Activated CD8-positive, alpha-beta memory T cell treated with anti-CD3 and anti-CD28 coated beads, Interleukin-2, amount 10 ng/mL, durations not matched to agents 7 days and 5 days (primary cell): ENCODE measurements around the gene MAST2. TPM values are rescaled to one million over a fixed set of nuclear protein-coding genes. Genes with fewer than 3 reads are reported as not detected.

Experiments
- ATAC-seq: fragments of 150-1000 bp; cut with Tn5 transposase; one replicate; pipeline ENCODE4 v1.10.0; 2021; ENCODE audit warnings: moderate library complexity
- CTCF ChIA-PET: fragments of 350-600 bp; sonication (Branson Sonifier 250); formaldehyde crosslinking; loops from one replicate; lab custom pipeline; 2021; ENCODE audit warnings: antibody characterized with exemption; lab: Charles Lee
- DNase-seq: peaks from one replicate; pipeline ENCODE4 v3.0.0-alpha.2; 2020
- H3K27ac Mint-ChIP-seq: one replicate; pipeline ENCODE4 v1.8.0; 2021; ENCODE audit warnings: mild to moderate bottlenecking, mixed read lengths
- H3K27me3 Mint-ChIP-seq: one replicate; pipeline ENCODE4 v1.8.0; 2021; ENCODE audit warnings: mixed read lengths
- H3K36me3 Mint-ChIP-seq: one replicate; pipeline ENCODE4 v1.8.0; 2021; ENCODE audit warnings: mild to moderate bottlenecking, mixed read lengths
- H3K4me1 Mint-ChIP-seq: one replicate; pipeline ENCODE4 v1.8.0; 2021; ENCODE audit warnings: mixed read lengths
- H3K4me3 Mint-ChIP-seq: one replicate; pipeline ENCODE4 v1.8.0; 2021; ENCODE audit warnings: mild to moderate bottlenecking, moderate library complexity, mixed read lengths
- H3K9me3 Mint-ChIP-seq: one replicate; pipeline ENCODE4 v1.8.0; 2022; ENCODE audit warnings: low read depth, mixed read lengths
- total RNA-seq, 2 experiments: library from RNA; stranded (reverse); gene quantifications; one replicate each; pipeline ENCODE4 v1.2.3, GENCODE V29; 2021

MAST2 gene
- total RNA-seq, 2 experiments from 2014 or later, result 29.5 to 35.6 TPM

DNA sequence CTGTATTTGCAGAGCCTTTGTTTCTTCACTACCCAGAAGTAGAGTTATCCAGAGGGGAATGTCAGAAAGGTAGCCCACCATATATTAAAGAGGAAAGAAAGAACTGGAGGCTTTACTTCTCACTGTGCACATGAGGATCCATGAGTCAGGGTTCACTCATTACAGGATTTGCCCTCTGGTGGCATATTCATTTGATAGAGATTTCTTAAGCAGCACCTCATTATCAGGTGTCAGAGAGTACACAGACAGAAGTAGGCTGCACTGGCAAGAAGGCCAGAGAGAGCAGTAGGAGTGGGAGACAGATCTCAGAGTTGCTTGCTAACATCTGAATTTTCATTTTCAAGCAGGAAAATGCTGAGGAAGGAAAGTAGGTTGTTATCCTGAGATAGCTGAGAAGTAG lies 205.2 kb downstream of the MAST2 start:
- H3K9me3 Mint-ChIP-seq, result no peaks in the 10 kb centered on the region
- CTCF ChIA-PET, result no interaction called here

DNA sequence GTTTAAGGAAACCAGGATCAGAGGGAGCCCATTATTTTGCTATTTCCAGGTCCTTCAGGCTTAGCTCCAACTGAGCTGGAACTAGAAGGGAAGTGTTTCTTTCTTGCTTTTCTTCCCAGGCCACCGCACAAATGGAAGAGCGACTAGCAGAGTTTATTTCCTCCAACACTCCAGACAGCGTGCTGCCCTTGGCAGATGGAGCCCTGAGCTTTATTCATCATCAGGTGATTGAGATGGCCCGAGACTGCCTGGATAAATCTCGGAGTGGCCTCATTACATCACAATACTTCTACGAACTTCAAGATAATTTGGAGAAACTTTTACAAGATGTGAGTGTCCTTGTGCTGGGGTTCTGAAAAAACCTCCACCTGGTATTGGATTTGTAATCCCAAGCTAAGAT lies 207.2 kb downstream of the MAST2 start:
- Mint-ChIP-seq H3K9me3 (no peaks in the 10 kb centered on the region), H3K36me3 (peaks cover 26% of the 10 kb centered on the region), H3K27ac (no peak overlapping the region), H3K4me3 (no peak overlapping the region), H3K4me1 (no peaks in the 10 kb centered on the region), H3K27me3 (no peaks in the 10 kb centered on the region)
- DNase-seq, result no peak
- CTCF ChIA-PET, result no interaction called here
- ATAC-seq, result no peak

More for the DNA sequence above, 205.2 kb downstream of the MAST2 start:
- H3K27me3 Mint-ChIP-seq, result no peaks in the 10 kb centered on the region
- H3K27ac Mint-ChIP-seq, result no peak overlapping the region
- DNase-seq (no peak), ATAC-seq (no peak)
- no peaks in the 10 kb centered on the region for H3K4me1 Mint-ChIP-seq
- peaks cover 23% of the 10 kb centered on the region for H3K36me3 Mint-ChIP-seq
- H3K4me3 Mint-ChIP-seq, result no peak overlapping the region

DNA sequence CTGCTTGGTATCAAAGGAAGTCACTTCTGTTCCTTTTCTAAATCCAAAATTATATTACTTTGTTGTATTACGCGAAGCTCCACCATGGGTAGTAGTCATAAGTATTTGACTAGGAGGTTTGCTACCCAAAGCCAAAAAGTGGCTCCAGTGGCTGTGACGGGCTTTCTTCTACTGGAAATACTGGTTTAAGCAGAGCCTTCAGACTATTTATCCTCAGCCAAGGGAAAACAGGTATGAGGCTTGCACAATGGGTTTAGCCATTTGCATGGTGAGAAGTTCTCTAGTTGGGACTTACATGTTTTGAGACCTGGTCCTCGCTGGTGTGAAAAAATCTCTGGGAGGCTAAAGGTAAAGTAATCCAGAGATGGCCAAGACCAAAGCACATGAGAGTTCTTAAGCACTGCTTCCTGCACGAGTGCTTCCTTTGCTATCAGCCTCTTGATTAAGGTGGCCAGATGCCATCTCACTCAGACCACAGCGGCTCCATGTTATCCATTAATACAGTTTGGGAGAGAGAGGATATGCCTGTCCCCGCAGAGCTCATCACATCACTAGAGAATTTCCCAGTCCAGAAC lies 207.8 kb downstream of the MAST2 start:
- no peak for ATAC-seq
- H3K4me3 Mint-ChIP-seq, result no peak overlapping the region
- no peaks in the 10 kb centered on the region for H3K9me3 Mint-ChIP-seq
- H3K27ac Mint-ChIP-seq, result no peak overlapping the region
- CTCF ChIA-PET, result no interaction called here
- no peaks in the 10 kb centered on the region for H3K4me1 Mint-ChIP-seq
- H3K27me3 Mint-ChIP-seq, result no peaks in the 10 kb centered on the region
- peaks cover 26% of the 10 kb centered on the region for H3K36me3 Mint-ChIP-seq
- DNase-seq, result no peak

DNA sequence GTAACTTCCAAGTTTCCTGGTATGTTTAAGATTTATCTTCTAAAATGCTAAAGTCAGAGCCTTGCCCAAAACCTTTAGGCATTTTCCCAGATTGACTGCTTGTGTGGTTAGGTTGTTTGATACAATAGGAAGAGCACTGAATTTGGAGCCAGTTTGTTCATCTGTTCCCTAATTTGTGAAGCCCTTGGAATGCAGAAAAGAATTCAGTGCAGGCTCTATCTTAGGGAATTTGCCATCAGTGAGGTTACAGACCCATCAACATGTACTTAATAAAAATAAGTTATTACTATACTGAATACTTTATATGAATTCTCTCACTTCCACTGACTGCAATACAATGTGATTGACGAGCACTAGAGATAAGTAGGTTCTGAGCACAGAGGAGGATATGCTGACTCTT lies 208.8 kb downstream of the MAST2 start:
- ATAC-seq (no peak), DNase-seq (no peak)
- no peak overlapping the region for H3K27ac Mint-ChIP-seq
- peaks cover 22% of the 10 kb centered on the region for H3K36me3 Mint-ChIP-seq
- H3K4me3 Mint-ChIP-seq, result no peak overlapping the region
- H3K9me3 Mint-ChIP-seq, result no peaks in the 10 kb centered on the region
- CTCF ChIA-PET, result interaction anchor here (0.9 kb wide), 1 partner anchor 211 kb away, joined by 3 read pairs; no protein-coding TSS in a partner anchor
- no peaks in the 10 kb centered on the region for H3K27me3 Mint-ChIP-seq
- no peaks in the 10 kb centered on the region for H3K4me1 Mint-ChIP-seq

DNA sequence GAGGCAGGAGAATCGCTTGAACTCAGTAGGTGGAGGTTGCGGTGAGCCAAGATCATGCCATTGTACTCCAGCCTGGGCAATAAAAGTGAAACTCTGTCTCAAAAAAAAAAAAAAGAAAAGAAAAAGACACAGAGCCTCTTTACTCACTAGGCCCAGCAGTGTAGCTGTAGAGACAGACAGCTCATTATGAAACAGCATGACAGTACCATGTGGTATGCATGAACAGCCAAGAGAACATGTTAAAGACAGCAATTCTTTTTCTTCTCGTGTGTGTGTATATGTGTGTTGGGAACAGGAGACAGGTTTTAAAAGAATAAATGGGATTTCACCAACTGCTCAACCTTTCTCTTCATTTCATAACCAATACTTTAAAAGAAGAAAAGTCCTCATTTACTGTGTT lies 210.2 kb downstream of the MAST2 start:
- H3K4me1 Mint-ChIP-seq, result no peaks in the 10 kb centered on the region
- ATAC-seq (no peak), DNase-seq (no peak)
- H3K27ac Mint-ChIP-seq, result no peak overlapping the region
- no peaks in the 10 kb centered on the region for H3K9me3 Mint-ChIP-seq
- H3K27me3 Mint-ChIP-seq, result no peaks in the 10 kb centered on the region
- peaks cover 17% of the 10 kb centered on the region for H3K36me3 Mint-ChIP-seq
- CTCF ChIA-PET, result no interaction called here
- no peak overlapping the region for H3K4me3 Mint-ChIP-seq

DNA sequence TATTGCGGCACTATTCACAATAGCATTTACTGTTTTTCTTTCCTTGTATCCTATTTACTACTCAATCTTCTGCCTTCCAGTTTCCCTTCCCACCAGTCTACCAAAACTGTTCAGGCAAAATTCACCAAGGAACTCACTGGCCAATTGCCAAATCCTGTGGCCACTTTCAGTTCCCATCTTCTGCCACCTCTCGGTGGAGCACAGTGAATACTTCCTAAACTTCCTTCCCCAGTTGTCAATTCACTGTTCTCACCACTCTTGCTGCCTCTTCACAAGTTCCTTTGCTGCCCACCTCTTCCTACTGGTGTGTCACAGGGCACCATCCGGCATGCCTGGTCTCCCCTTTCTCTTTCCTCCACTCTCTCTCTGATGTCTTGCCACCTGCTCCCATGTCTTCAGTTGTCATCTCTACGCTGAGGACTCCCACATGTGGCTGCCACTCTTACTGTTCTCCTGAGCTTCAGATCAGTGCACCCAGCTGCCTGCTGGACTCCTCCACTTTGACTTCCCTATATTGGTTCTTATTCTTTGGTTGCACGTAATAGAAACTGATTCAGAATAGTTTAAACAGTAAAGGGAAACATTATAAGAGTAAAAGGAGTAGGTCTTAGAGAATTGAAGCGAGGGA lies 214.6 kb downstream of the MAST2 start:
- Mint-ChIP-seq H3K4me1 (no peaks in the 10 kb centered on the region), H3K4me3 (no peak overlapping the region), H3K27ac (no peak overlapping the region), H3K36me3 (peaks cover 7% of the 10 kb centered on the region), H3K9me3 (no peaks in the 10 kb centered on the region), H3K27me3 (no peaks in the 10 kb centered on the region)
- no peak for ATAC-seq
- no peak for DNase-seq
- CTCF ChIA-PET, result no interaction called here

DNA sequence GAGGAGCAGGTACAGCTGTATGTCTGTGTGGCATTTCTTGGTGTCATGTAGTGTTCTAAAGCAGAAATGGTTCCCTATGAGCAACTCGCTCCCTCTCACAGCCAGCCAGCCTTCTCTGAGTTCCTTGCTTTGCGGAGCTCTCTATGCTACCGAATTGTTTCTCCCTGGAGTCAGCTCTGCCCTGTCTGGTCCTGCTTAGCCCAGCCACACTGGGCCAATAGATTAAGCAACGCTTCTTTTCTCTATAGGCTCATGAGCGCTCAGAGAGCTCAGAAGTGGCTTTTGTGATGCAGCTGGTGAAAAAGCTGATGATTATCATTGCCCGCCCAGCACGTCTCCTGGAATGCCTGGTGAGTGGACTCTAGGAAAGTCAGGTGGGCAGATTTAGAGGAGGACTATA lies 215.9 kb downstream of the MAST2 start:
- no peak for ATAC-seq
- Mint-ChIP-seq H3K27ac (no peak overlapping the region), H3K4me1 (no peaks in the 10 kb centered on the region), H3K9me3 (no peaks in the 10 kb centered on the region), H3K36me3 (peaks cover 10% of the 10 kb centered on the region), H3K4me3 (no peak overlapping the region), H3K27me3 (no peaks in the 10 kb centered on the region)
- CTCF ChIA-PET, result no interaction called here
- no peak for DNase-seq

DNA sequence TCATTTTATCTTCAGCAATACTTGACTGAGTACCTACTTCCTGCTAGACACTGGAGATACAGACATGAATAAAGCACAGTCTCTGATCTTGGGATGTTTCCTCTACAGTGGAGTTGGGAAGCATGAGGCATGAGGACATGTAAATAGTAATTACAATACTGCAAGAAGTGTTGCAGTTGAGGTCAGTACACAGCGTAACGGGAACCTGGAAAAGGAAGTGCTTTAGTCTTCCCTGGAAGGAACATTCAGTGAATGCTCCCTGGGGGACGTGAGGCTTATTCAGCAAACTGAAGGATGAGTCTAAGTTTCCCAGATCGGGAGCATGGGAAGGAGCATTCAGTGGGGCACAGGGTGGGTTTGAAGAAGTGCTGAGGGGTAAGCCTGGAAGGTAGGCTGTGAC lies 216.6 kb downstream of the MAST2 start:
- no peak overlapping the region for H3K4me3 Mint-ChIP-seq
- peaks cover 11% of the 10 kb centered on the region for H3K36me3 Mint-ChIP-seq
- H3K4me1 Mint-ChIP-seq, result no peaks in the 10 kb centered on the region
- DNase-seq (no peak), ATAC-seq (no peak)
- CTCF ChIA-PET, result no interaction called here
- no peaks in the 10 kb centered on the region for H3K9me3 Mint-ChIP-seq
- no peak overlapping the region for H3K27ac Mint-ChIP-seq
- H3K27me3 Mint-ChIP-seq, result no peaks in the 10 kb centered on the region

DNA sequence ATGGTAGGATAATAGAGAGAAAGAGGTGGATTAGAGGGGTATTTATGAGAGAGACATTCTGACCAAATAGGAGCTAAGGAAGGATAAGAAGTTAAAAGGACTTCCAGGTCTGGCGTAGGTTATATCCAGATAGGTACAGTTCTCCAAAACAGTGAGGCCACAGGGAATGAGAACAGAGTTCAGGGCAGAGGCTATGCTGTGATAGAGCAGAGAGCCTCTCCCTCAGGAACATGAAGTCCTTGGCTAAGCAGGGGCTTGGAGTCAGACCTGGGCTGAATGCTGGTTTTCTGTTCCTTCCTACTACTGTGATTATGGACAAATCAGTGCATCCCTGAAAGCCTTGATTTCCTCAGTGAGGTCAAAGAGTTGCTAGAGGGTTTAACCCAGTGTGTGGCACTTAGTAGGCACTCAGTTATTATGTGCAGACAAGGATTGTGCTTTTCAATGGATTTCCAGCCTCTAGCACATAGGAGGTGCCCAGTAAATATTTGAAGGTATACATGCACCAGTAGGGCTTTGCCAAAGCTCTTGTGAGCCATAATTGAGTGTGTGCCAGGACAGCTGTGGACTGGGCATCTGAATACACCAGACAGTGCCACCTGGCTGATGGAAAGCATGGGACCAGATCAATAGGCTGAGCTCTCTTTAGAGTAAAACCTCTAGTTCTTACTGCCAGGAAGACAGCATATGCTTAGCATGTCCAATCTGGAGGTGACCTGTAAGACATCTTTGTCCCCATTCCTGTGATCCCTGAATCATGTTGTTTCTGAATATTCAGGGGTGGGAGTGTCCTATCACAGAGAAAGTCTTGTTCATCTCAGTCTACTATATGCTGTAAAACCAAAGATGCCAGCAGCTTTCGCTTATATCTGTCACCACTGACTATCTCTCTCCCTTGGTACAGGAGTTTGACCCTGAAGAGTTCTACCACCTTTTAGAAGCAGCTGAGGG lies 217.9 kb downstream of the MAST2 start:
- Mint-ChIP-seq H3K27me3 (no peaks in the 10 kb centered on the region), H3K27ac (no peak overlapping the region), H3K4me3 (no peak overlapping the region), H3K36me3 (peaks cover 10% of the 10 kb centered on the region), H3K4me1 (no peaks in the 10 kb centered on the region), H3K9me3 (no peaks in the 10 kb centered on the region)
- ATAC-seq (no peak), DNase-seq (no peak)
- CTCF ChIA-PET, result no interaction called here

DNA sequence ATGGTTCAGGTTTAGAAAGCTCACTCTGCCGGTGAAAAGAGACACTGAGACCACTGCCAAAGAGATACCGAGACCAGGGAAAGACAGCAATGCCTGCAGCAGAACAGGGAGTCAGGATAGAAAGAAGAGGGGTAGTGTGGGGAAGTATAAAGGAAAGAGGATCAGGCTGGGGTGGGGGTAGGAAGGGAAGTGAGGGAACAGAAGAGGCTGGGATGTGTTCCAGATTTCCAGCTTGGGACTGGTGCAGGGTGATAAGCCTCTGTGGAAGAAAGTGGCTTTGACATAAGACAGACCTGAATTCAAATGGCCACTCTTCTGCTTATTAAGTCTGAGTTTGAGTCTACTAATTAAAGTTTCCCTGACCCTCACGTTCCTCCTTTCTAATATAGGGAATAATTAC lies 223.1 kb downstream of the MAST2 start:
- Mint-ChIP-seq H3K36me3 (peaks cover 10% of the 10 kb centered on the region), H3K27me3 (no peaks in the 10 kb centered on the region), H3K27ac (no peak overlapping the region), H3K9me3 (no peaks in the 10 kb centered on the region), H3K4me1 (no peaks in the 10 kb centered on the region), H3K4me3 (no peak overlapping the region)
- CTCF ChIA-PET, result interaction anchor here (1.0 kb wide), 1 partner anchor 197 kb away, joined by 3 read pairs; no protein-coding TSS in a partner anchor
- ATAC-seq (no peak), DNase-seq (no peak)

DNA sequence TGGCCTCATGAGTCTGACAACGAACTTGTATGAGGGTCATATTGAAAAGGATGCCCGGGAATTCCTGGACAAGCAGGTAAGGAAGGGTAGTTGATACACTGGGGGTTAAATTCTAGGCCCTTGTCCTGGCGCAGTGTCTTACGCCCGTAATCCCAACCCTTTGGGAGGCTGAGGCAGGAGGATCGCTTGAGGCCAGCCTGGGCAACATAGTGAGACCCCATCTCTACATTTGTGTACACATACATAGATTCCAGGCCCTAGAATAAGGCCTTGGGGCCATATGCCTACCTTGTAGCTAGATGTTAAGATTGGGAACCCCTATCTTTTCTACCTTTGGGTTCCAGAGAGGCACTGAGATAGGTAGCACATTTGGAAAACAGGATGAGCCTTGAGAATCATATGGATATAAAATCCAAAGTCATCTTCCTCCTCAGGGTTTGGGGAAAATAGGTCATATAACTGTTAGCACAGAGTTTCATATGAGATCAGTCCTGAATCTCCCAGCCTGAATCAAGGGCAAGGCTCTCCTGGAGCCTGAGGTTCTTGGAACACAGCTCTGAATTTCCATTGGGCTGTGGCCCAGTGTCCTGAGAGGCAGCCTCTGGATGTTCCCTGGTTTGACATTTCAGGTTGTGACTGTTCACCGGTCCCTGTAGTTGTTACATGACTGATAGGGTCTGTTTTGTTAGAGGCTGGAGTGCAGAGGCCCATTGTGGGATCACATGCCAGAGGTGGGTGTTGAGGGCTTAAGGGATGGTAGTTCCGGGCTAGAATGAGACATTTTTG lies 224.6 kb downstream of the MAST2 start:
- H3K27me3 Mint-ChIP-seq, result no peaks in the 10 kb centered on the region
- DNase-seq (no peak), ATAC-seq (no peak)
- H3K9me3 Mint-ChIP-seq, result no peaks in the 10 kb centered on the region
- no peak overlapping the region for H3K27ac Mint-ChIP-seq
- H3K36me3 Mint-ChIP-seq, result peaks cover 8% of the 10 kb centered on the region
- CTCF ChIA-PET, result interaction anchor here (1.0 to 2.0 kb wide), 2 partner anchors 156 to 196 kb away, joined by 3 to 4 read pairs; no protein-coding TSS in a partner anchor
- no peak overlapping the region for H3K4me3 Mint-ChIP-seq
- H3K4me1 Mint-ChIP-seq, result no peaks in the 10 kb centered on the region

DNA sequence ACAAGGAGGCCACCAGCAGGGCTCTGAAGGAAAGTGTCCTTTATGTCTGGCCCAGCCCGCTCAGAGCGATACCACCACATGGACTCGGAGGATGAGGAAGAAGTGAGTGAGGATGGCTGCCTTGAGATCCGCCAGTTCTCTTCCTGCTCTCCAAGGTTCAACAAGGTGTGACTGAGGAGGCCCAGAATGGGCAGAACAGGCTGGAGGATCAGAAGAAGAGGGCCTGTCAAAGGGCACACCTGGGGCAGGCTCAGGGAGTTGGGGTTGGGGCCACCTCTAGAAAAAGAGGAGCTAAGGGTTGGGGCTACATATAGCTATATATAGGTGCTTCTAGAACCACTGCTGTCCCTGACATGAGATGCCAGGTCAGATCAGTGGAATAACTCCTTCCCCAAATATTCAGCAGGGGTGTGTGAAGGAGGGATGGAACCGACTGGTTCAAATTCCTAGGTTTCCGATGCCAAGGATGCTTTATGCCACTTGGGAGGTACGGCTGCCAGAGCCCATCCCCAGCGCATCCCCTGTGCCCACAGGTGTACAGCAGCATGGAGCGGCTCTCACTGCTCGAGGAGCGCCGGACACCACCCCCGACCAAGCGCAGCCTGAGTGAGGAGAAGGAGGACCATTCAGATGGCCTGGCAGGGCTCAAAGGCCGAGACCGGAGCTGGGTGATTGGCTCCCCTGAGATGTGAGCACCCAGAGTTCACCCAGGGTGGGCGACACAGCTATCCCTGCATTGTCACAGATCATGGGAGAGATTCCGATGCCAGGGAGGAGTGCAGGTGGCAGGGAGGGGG lies 226.9 kb downstream of the MAST2 start:
- CTCF ChIA-PET, result no interaction called here
- H3K27me3 Mint-ChIP-seq, result no peaks in the 10 kb centered on the region
- ATAC-seq (no peak), DNase-seq (no peak)
- no peak overlapping the region for H3K27ac Mint-ChIP-seq
- H3K4me3 Mint-ChIP-seq, result no peak overlapping the region
- no peaks in the 10 kb centered on the region for H3K9me3 Mint-ChIP-seq
- no peaks in the 10 kb centered on the region for H3K4me1 Mint-ChIP-seq
- no peaks in the 10 kb centered on the region for H3K36me3 Mint-ChIP-seq
